CD4-positive, alpha-beta T cell treated with Interleukin-1 beta for 1 hour (primary cell): ENCODE results near the gene ST3GAL3.

Experiments used
- DNase-seq, 2 donors: peaks; one replicate each; pipeline ENCODE4 v3.0.0-alpha.2; 2020 to 2022

ST3GAL3 gene

DNA sequence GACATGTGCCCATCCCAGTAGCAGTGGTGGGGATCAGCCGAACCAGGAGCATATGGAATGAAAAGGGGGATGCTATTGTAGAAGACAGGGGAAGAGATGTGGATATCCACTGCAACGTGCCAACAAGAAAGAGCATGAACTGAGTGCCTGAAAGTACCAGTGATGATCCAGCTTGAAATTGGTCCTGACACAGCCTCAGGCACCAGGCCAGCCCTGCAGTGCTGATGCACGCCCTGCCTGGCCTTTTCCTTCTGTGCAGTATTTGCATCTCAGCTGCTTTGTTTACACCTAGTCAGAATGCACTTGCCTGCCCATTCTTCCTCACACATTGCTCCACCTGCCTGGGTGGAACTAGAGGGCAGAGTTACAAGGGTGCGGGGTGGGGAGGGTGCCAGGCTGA lies 176.0 kb downstream of the ST3GAL3 start:
- no peak for DNase-seq

- DNase-seq = no peak
These were observed 178.0 kb downstream of the ST3GAL3 start for GRCh38 chr1:43885279-43885801.

DNA sequence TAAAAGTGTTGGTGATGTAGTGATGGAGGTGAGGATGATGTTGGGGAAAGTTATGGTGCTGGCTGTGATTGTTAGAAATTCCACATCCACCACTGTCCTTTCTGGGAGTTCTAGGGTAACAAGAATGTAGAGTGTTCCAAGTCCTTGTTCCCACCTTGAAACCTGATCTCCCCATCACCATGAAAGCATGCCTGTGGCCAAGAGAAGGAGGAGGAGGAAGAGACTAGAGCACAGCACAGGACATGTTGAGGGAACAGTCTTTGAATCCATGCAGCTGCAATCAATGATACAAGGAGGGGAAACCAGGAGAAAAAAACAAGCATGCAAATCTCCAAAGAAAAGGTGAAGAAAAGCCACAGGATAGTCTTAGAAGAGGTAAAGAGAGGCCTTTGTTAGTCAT lies 180.4 kb downstream of the ST3GAL3 start:
- no peak for DNase-seq

- no peak for DNase-seq
These were observed 183.5 kb downstream of the ST3GAL3 start for GRCh38 chr1:43890815-43891214.

DNA sequence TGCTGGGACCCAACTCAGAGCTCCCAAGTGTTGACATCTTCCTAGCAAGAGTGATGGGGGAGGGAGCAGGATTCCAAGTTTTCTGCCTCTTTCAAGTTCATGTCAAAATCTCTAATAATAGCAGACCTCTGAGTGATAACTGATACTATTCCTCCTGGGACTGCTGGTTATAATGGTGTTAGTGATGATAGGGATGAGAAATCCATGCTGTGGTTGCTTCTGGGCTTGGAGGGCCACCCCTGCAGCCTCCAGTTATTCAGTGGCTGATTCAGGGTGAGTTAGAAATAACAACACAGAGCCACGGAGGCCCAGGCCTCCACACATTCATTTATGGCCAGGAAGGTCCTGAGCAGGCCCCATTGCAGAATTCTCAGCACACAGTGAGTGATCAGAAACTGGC lies 185.7 kb downstream of the ST3GAL3 start:
- no peak for DNase-seq

DNA sequence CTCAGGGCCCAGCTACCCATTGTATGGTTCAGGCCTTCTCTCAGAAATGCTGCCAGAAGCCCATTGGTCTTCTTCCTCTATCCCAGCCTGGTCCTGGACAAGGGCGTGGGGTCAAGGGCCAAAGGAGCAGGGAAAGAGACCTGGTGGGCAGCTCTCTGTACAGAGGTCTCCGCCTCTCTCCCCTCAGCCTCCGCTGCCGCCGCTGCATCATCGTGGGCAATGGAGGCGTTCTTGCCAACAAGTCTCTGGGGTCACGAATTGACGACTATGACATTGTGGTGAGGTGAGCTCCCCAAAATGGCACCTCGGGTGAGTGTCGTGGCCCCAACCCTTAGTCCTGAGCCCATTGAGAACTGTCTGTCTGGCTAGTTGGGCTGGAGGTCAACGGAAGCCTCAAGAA lies 191.6 kb downstream of the ST3GAL3 start:
- no peak for DNase-seq

- DNase-seq = no peak
These were observed 193.1 kb downstream of the ST3GAL3 start for GRCh38 chr1:43900386-43900785.

DNA sequence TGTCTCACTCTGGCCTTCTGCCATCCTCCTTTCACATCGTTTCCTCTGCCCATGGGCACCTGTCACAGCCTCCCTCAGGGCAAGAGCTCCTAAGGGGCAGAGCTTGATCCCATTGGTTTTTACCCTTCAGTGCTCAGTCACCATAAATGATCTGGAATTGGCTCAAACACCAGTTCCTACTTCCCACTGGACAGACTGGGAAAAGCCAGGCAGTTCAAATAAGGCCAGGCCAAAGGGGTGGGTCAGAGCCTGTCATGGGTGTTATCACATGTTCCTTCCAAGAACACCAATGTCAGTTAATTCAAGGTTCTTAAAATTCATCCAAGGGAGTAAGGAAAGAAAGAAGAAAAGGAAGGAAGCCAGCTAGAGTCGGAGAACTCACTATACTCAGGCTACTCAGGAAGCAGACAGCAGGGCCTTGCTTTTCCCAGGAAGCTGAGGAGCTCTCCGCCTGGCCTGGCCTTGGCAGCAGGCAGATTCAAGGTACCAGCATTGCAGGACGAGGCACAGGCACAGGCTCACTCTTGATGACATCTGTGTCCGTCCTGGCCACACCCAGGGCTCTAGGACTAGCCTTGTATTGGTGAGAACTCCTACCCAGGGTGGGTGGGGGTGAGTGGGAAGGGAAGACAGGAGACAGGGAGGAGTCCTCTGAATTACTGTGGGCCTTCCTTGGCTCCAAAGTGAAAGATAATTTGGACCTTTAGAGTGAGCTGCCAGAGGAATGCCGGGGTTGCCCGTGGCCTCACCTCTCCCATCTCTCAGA lies 194.0 kb downstream of the ST3GAL3 start:
- DNase-seq = no peak

DNA sequence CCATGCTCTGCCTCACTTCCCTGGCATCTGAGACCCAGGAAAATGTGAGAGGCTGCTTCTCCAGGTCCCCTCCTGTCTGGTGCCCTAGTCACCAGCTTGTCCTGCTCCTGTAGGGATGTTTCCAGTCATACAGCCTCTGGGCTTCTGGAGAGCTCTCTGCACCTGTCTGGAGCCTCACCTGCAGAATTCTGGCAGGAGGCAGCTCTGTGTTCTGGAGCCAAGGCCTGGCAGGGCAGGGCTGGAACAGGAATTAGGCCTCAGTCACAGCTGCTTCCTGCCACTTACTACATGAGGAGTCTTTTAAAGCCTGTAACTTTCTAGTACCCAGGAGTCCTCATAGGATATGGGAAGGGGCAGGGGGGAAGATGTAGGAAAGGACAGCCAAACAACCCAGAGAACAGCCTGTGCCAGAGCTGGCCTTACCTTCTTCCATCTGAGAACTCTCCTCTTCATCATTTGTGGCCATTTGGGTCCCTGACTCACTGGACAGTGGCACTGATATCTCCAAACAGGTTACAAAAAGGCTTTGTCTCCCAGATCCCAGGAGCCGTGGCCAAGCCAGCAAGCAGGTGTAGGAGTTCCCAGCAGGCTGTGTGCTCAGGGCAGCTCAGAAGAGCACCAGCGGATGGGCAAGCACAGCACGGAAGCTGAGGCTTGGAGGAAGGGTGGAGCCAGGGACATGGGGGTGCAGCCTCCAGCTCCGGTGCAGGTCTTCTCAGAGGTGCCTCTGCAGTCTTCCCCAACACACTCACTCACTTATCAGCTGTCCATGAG lies 194.9 kb downstream of the ST3GAL3 start:
- no peak for DNase-seq

GRCh38 chr1:43904660-43905551 lies 197.6 kb downstream of the ST3GAL3 start:
- DNase-seq = no peak

DNA sequence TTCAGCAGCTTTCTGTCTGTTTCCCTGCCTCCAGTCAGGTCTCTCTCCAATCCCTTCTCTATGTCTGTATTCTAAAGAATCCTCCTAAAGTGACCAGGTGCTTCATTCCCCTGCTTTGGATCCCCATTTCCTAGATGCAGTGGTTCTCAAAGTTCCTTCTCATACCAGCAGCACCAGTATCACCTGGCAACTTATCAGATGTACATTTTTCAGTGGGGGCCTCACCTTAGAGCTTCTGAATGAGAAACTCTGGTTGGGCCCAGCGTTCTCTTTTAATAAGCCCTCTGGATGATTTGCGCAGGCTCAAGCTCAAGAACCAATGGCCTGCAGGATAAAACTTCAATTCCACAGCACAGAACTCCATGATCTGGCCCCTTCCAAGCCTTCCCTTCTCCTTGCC lies 200.9 kb downstream of the ST3GAL3 start:
- no peak for DNase-seq

DNA sequence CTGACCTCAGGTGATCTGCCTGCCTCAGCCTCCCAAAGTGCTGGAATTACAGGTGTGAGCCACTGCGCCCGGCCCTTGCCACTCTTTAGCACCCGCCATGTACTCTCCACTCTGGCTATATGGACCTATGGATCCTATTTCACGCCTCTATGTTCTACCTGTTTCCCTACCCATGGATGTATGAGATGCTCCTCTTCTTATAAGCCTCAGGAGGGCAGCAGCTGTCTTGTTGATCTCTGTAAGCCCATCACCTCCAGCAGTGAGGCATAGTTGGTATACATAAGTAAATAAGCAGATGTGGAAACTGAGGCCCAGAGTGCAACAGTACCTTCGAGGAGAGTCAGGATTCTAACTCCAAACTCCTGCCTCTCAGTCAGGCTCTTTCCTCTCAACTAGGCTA lies 201.5 kb downstream of the ST3GAL3 start:
- no peak for DNase-seq

GRCh38 chr1:43910343-43910742 lies 203.0 kb downstream of the ST3GAL3 start:
- DNase-seq = no peak

- no peak for DNase-seq
These were observed 205.3 kb downstream of the ST3GAL3 start for GRCh38 chr1:43912607-43913006.

- no peak for DNase-seq
These were observed 205.7 kb downstream of the ST3GAL3 start for GRCh38 chr1:43913051-43913501.

DNA sequence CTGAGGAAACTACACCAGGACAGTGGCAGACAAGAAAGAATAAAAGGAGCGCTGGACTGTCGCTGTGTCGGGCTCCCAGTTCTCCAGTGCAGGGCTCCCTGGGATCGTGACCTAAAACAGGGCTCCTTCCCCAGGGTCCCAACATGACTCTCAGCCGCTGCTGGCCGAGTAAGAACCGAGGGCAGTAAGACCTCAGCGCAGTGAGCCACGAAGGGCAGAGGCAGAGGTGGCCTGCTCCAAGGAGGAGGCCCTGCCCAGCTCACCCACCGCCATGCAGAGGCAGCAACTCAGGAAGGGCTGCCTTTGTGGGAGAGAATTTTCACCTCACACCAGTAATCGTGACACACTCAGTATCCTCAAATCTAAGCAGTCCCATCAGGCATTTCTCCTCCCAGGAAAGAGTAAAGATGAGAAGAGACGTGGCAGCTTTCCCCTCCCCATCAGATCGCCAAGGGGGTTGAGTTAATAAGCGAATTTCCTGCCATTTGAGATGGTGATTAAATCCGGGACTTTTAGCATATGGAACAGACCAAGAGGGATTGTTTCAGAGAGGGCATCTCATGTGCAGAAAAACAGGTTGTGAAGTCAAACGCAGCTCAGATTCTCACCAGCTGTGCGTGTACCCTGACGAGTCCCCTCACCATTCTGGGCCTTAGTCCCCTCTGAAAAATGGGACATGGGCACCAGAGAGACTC lies 206.5 kb downstream of the ST3GAL3 start:
- no peak for DNase-seq

DNA sequence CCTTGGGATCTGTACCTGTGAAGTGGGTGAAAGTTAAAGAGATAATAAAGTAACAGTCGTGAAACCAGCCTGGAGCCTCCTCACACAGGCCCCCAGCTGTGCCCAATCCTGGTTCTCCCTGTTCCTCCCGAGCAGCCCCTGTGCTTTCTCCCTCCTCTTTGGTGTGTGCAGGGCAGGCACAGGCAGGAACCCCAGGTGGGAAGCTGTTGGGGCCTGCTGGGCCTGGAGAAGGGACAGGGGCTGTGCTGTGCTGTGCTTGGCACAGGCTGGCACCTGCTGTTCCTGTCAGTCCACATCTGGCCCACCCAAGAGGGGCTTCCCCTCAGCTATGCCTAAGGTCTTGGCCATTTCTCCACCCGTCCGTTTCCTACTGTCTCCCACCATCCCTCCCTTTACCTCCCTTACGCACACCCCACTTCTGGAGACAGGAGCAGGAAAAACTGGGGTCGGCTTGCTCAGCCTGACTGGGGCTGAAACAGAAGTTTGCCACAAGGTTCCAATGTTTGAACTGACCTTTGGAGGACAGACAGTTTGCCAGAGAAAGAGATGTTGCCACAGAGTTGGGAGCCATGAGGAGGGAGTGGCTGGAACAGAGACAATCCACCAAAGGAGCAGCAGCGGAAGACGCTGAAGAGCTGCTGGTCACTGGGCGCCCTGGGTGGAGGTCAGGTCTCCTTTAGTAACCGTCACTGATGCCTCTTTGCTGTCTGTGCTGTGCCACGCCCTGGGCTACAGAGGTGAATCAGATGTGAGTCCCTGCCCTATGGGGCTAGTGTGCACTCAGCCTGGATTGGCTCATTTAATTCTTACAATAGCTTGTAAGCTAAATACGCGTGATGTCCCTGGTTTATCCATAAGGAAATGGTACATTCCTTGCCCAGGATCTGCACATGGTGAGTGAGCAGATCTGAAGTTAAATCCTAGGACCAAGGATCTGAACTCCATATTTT lies 207.5 kb downstream of the ST3GAL3 start:
- no peak for DNase-seq

DNA sequence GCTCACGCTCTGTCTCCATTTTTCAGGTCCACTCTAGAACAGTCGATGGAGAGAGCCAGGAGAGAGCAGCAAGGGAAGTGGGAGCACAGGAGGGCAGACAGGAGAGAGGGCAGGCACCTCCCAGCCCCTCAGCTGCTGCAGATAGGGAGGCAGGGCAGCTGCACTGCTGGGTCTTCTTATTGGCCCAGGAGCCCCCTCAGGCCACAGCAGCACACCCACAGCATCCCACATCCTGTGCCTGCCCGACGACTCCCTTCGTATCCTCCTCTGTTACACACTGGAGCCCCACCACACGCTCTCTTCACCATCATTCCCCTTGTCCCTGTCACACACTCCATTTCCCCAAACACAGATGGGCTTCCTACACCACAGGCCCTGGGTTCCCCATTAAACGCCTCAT lies 212.6 kb downstream of the ST3GAL3 start:
- DNase-seq = no peak

GRCh38 chr1:43921022-43921421 lies 213.7 kb downstream of the ST3GAL3 start:
- DNase-seq = no peak

DNA sequence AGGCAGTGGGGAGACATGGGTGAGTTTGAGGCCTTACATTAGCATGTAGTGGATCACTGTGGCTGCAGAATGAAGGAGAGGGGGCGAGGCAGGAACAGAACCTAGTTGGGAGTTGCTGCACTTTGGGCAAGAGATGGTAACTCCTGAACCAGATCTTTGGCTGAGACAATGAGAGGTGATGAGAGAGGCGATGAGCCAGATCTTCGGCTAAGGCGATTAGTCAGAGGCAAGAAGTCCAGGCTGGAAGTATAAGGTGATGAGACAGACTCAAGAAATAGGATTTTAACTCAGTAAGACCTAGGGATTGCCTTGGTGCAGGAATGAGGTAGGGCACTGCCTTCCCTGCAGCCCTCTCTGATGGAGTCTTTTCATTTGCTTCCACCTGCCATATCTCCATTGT lies 217.2 kb downstream of the ST3GAL3 start:
- DNase-seq = no peak

- no peak for DNase-seq
These were observed 218.5 kb downstream of the ST3GAL3 start for GRCh38 chr1:43925846-43926245.
